Stimulated activated CD8-positive, alpha-beta memory T cell treated with anti-CD3 and anti-CD28 coated beads, Interleukin-7, amount 100 ng/mL, for 4 hours (primary cell): ENCODE results near the gene RET.
A peak's percentile ranks its signal among the peaks of the same experiment; 100 is the strongest.

Experiments used
- DNase-seq, 2 donors: peaks; one replicate each; pipeline ENCODE4 v3.0.0-alpha.2; 2020; ENCODE audit warnings: low read depth in 2 of 2

Gene RET

GRCh38 chr10:43120929-43121314 is 44.1 kb downstream of the RET start:
- peak; percentile 16 to 36 for DNase-seq

GRCh38 chr10:43121444-43121843 is 44.6 kb downstream of the RET start:
- no peak for DNase-seq

- DNase-seq = no peak
These were observed 45.2 kb downstream of the RET start for GRCh38 chr10:43122096-43122495.

GRCh38 chr10:43122826-43123225 is 46.0 kb downstream of the RET start:
- no peak for DNase-seq

- DNase-seq = no peak
These were observed 46.7 kb downstream of the RET start for GRCh38 chr10:43123361-43124093.

- DNase-seq = no peak
These were observed 47.2 kb downstream of the RET start for GRCh38 chr10:43124094-43124521.

GRCh38 chr10:43124574-43125273 is 47.9 kb downstream of the RET start:
- DNase-seq = no peak

- DNase-seq = no peak
These were observed 48.5 kb downstream of the RET start for GRCh38 chr10:43125274-43125845.

GRCh38 chr10:43125881-43126731 is 49.2 kb downstream of the RET start:
- DNase-seq = no peak

- DNase-seq = no peak
These were observed 50.0 kb downstream of the RET start for GRCh38 chr10:43126759-43127424.

GRCh38 chr10:43127442-43127841 is 50.6 kb downstream of the RET start:
- DNase-seq = no peak

GRCh38 chr10:43128331-43128730 is 51.5 kb downstream of the RET start:
- no peak for DNase-seq

- DNase-seq = peak in 1 of 2 donors; percentile 14
These were observed 52.3 kb downstream of the RET start for GRCh38 chr10:43128958-43129706.

GRCh38 chr10:43130770-43131171 is 53.9 kb downstream of the RET start:
- no peak for DNase-seq

- no peak for DNase-seq
These were observed 54.4 kb downstream of the RET start for GRCh38 chr10:43131256-43131655.

GRCh38 chr10:43131906-43132305 is 55.0 kb downstream of the RET start:
- DNase-seq = no peak

- no peak for DNase-seq
These were observed 56.3 kb downstream of the RET start for GRCh38 chr10:43132867-43133787.

- DNase-seq = no peak
These were observed 57.4 kb downstream of the RET start for GRCh38 chr10:43134126-43134905.

GRCh38 chr10:43135064-43135463 is 58.2 kb downstream of the RET start:
- no peak for DNase-seq
